A673 (cell line): ENCODE data around the gene NUF2. TPM values are rescaled to one million over a fixed set of nuclear protein-coding genes. Genes with fewer than 3 reads are reported as not detected.

Source experiments
- BruUV-seq: library from RNA; stranded (reverse); fragments of 400-500 nt; replicated peaks from 2 replicates; lab custom pipeline; 2021; lab: Mats Ljungman, UMichigan
- CTCF ChIA-PET: fragments of 300-600 bp; sonication (Branson Sonifier 250); formaldehyde crosslinking; loops from one replicate; lab custom pipeline; 2022; ENCODE audit warnings: antibody characterized with exemption; lab: Charles Lee
- POLR2A ChIA-PET: fragments of 300-600 bp; sonication (Branson Sonifier 250); formaldehyde crosslinking; loops from one replicate; lab custom pipeline; 2022; ENCODE audit warnings: antibody characterized with exemption; ENCODE audit not compliant: low non-redundant PET; lab: Charles Lee
- DNase-seq: peaks from one replicate; pipeline ENCODE4 v3.0.0-alpha.2; 2015; ENCODE audit warnings: low spot score
- H3K27ac ChIP-seq: fragments of 200-600 bp; sonication (generic); 2 replicates; pipeline ENCODE4 v1.5.1; 2016; ENCODE audit warnings: mixed run types, low read depth, mild to moderate bottlenecking, mixed read lengths, antibody characterized with exemption, low read length; ENCODE audit not compliant: poor library complexity, severe bottlenecking
- H3K27me3 ChIP-seq: fragments of 200-600 bp; sonication (generic); replicated peaks from 2 replicates; pipeline ENCODE4 v1.6.1; 2017; ENCODE audit warnings: mixed run types, low read depth, mild to moderate bottlenecking, mixed read lengths, antibody characterized with exemption, low read length; ENCODE audit not compliant: insufficient read depth, poor library complexity
- H3K36me3 ChIP-seq: fragments of 200-600 bp; sonication (generic); 2 replicates; pipeline ENCODE4 v1.6.1; 2016; ENCODE audit warnings: mixed run types, mild to moderate bottlenecking, mixed read lengths, antibody characterized with exemption, low read length; ENCODE audit not compliant: insufficient read depth, poor library complexity, severe bottlenecking
- H3K4me1 ChIP-seq: fragments of 200-600 bp; sonication (generic); 2 replicates; pipeline ENCODE4 v1.6.1; 2017; ENCODE audit warnings: mixed run types, mild to moderate bottlenecking, mixed read lengths, antibody characterized with exemption, low read length; ENCODE audit not compliant: insufficient read depth, poor library complexity, severe bottlenecking
- H3K4me3 ChIP-seq: fragments of 200-600 bp; sonication (generic); 2 replicates; pipeline ENCODE4 v1.5.1; 2016; ENCODE audit warnings: low read depth, mixed run types, mild to moderate bottlenecking, mixed read lengths, low read length; ENCODE audit not compliant: poor library complexity, severe bottlenecking
- H3K9me3 ChIP-seq: fragments of 200-600 bp; sonication (generic); 2 replicates; pipeline ENCODE4 v1.6.1; 2016; ENCODE audit warnings: mixed run types, low read depth, mild to moderate bottlenecking, mixed read lengths, antibody characterized with exemption, low read length; ENCODE audit not compliant: poor library complexity, severe bottlenecking
- EZH2 ChIP-seq: fragments of 200-600 bp; sonication (generic); IDR thresholded peaks from 2 replicates; pipeline ENCODE4 v1.6.1; 2017; ENCODE audit warnings: borderline replicate concordance, low read depth, mild to moderate bottlenecking, mixed read lengths, antibody characterized with exemption, low read length; ENCODE audit not compliant: poor library complexity, severe bottlenecking
- intact Hi-C: fragments of 100-400 bp; cut with micrococcal nuclease; formaldehyde crosslinking; loops from one replicate; pipeline ENCODE4 v1.10.0; 2022; ENCODE audit not compliant: unreplicated experiment
- total RNA-seq: library from RNA; stranded (reverse); gene quantifications from 2 replicates; pipeline ENCODE4 v1.2.3, GENCODE V29; 2021
- TF ChIP-seq, protein P1 (sequence below): fragments of 300-800, 200-600 bp; sonication (generic); conservative IDR thresholded peaks from 2 replicates; pipeline ENCODE4 v1.5.1; 2017; ENCODE audit warnings: low read depth, mild to moderate bottlenecking, antibody characterized with exemption, low read length, moderate library complexity, mixed read lengths

Gene NUF2
- total RNA-seq, 1 experiment from 2014 or later: 91.6 TPM

DNA sequence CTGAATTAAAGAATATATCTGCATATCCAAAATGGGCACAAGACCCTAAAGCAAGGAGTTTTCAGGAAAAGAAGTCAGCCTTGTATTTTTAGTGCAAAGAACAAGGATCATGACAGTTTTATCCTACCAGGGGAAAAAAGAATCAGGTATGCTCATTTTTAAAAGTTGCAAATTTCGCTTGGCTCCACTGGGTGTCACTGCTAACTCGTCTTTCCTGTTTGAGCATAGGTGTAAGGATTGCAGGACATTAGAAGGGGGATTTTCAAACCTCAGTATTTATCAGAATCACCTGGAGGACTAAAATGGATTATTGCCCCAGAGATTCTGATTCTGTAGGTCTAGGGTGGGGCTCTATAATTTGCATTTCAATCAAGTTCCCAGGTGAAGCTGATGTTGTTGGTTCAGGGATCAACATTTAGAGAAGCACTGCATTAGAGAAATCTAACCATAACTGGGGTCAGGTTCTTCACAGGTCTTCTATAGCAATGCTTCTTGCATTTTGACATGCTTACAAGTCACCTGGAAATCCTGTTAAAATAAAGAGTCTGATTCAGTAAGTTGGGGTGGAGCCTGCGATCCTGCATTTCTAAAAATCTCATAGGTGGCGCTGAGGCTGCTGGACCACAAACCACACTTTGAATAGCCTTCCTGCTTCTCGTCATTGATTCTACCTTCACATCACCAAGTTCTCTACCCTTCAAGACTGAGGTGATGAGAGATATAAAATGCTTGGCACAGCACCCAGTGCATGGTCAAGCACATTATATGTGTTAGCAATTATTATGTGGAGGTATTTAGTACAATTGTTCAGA is 39.6 kb downstream of the NUF2 start:
- ChIA-PET POLR2A (no interaction called here), CTCF (no interaction called here)
- H3K9me3 ChIP-seq: no peaks in the 10 kb centered on the region
- no TSS peak for BruUV-seq
- intact Hi-C loops: loop anchor here (1.0 to 5.0 kb wide), 3 partner anchors 167 to 1426 kb away; no protein-coding TSS in a partner anchor
- TF ChIP-seq, protein P1, sequence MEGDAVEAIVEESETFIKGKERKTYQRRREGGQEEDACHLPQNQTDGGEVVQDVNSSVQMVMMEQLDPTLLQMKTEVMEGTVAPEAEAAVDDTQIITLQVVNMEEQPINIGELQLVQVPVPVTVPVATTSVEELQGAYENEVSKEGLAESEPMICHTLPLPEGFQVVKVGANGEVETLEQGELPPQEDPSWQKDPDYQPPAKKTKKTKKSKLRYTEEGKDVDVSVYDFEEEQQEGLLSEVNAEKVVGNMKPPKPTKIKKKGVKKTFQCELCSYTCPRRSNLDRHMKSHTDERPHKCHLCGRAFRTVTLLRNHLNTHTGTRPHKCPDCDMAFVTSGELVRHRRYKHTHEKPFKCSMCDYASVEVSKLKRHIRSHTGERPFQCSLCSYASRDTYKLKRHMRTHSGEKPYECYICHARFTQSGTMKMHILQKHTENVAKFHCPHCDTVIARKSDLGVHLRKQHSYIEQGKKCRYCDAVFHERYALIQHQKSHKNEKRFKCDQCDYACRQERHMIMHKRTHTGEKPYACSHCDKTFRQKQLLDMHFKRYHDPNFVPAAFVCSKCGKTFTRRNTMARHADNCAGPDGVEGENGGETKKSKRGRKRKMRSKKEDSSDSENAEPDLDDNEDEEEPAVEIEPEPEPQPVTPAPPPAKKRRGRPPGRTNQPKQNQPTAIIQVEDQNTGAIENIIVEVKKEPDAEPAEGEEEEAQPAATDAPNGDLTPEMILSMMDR: peak; percentile 71
- TF ChIP-seq EZH2: no peak
- no peak overlapping the region for H3K27ac ChIP-seq
- H3K27me3 ChIP-seq: no peaks in the 10 kb centered on the region
- H3K4me1 ChIP-seq: peaks cover 8% of the 10 kb centered on the region
- DNase-seq: peak; percentile 58
- H3K4me3 ChIP-seq: no peak overlapping the region
- peaks cover 5% of the 10 kb centered on the region for H3K36me3 ChIP-seq

DNA sequence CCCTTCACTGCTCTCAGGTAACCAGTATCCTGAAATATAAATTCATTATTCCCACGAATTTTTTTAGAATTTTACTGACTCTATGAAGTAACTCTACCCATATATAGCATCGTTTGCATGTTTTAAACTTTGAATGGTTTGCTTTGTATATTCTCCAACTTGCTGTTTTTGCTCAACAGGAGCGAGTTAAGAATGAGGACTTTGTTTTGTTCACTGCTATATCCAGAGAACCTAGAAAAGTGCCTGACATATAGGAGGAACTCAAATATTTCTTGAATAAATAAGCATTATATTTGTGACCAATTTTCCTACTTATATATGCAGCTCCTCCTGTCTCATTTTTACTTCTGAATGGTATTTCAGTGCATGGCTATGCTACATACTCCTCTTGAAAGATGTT is 43.4 kb downstream of the NUF2 start:
- H3K9me3 ChIP-seq: no peaks in the 10 kb centered on the region
- POLR2A ChIA-PET: no interaction called here
- BruUV-seq: no TSS peak
- H3K27me3 ChIP-seq: no peaks in the 10 kb centered on the region
- no peaks in the 10 kb centered on the region for H3K36me3 ChIP-seq
- no peak overlapping the region for H3K27ac ChIP-seq
- intact Hi-C loops: no loop called here
- DNase-seq: no peak
- CTCF ChIA-PET: interaction anchor here (0.7 kb wide), 1 partner anchor 142 kb away, joined by 3 read pairs; no protein-coding TSS in a partner anchor
- no peak for TF ChIP-seq EZH2
- no peak overlapping the region for H3K4me3 ChIP-seq
- H3K4me1 ChIP-seq: peaks cover 14% of the 10 kb centered on the region

DNA sequence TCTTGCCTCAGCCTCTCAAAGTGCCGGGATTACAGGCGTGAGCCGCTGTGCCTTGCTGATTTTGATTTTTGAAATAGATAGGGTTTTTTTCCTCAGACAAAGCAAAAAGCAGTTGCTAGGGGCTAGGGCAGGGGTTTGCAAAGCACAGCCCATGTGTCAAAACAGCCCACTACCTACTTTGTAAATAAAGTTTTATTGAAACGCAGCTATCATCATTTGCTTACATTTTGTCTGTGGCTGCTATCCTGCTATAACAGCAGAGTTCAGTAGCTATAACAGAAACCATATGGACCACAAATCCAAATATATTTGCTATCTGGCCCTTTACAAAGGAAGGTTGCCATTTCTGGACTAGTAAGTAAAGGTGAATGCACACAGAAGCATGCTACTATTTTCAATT is 44.8 kb downstream of the NUF2 start:
- intact Hi-C loops: no loop called here
- no peak overlapping the region for H3K4me3 ChIP-seq
- ChIA-PET POLR2A (no interaction called here), CTCF (no interaction called here)
- H3K4me1 ChIP-seq: peaks cover 13% of the 10 kb centered on the region
- H3K36me3 ChIP-seq: no peaks in the 10 kb centered on the region
- no peaks in the 10 kb centered on the region for H3K27me3 ChIP-seq
- DNase-seq: no peak
- H3K9me3 ChIP-seq: no peaks in the 10 kb centered on the region
- BruUV-seq: no TSS peak
- TF ChIP-seq EZH2: no peak
- TF ChIP-seq, protein P1: no peak
- H3K27ac ChIP-seq: no peak overlapping the region
